ENCODE measurements around the gene PLEKHA3. TPM values are rescaled to one million over a fixed set of nuclear protein-coding genes. Genes with fewer than 3 reads are reported as not detected.

The PLEKHA3 gene
- total RNA-seq, result 10 to 100 TPM in 2 of 3 donors, 1 to 10 TPM in 1; 9.8 to 15.2 (median 12.0) TPM

GRCh38 chr2:178480227-178481181, at the start of gene PLEKHA3:
Gene PLEKHA3 (plus strand): TSS chr2:178480457. CDS start chr2:178480870, 413 bp downstream.
- H3K9me3 ChIP-seq, result no peaks in the 10 kb centered on the region
- peak within 1 kb of the TSS; percentile 78 to 92 (median 84) for H3K4me3 ChIP-seq
- no peaks in the 10 kb centered on the region for H3K36me3 ChIP-seq
- peak; percentile 84 to 92 for DNase-seq (ENCODE audit: low spot score in 2 of 2)
- peaks cover 0 to 9% of the 10 kb centered on the region in 2 donors for H3K4me1 ChIP-seq
- intact Hi-C loops (cut with DNase I; ENCODE audit: low total_unique reads), result no loop called here
- H3K27me3 ChIP-seq, result no peaks in the 10 kb centered on the region
- H3K27ac ChIP-seq, result peak within 1 kb of the TSS; percentile 93 to 95
- TF ChIP-seq POLR2A (IDR thresholded peaks at IDR 0.05) (no peak), CTCF (IDR thresholded peaks at IDR 0.05) (no peak), POLR2AphosphoS5 (IDR thresholded peaks at IDR 0.05) (peak; percentile 54 to 78 (median 72))

- DNase-seq (ENCODE audit: low spot score in 2 of 2), result no peak
- intact Hi-C loops (cut with DNase I; ENCODE audit: low total_unique reads), result no loop called here
- Histone ChIP-seq H3K27ac (no peak overlapping the region), H3K4me3 (no peak overlapping the region), H3K36me3 (no peaks in the 10 kb centered on the region), H3K9me3 (no peaks in the 10 kb centered on the region), H3K27me3 (no peaks in the 10 kb centered on the region), H3K4me1 (no peaks in the 10 kb centered on the region)
- no peak for TF ChIP-seq CTCF (IDR thresholded peaks at IDR 0.05)
- TF ChIP-seq POLR2A (IDR thresholded peaks at IDR 0.05), result no peak
- no peak for TF ChIP-seq POLR2AphosphoS5 (IDR thresholded peaks at IDR 0.05)
Measured at GRCh38 chr2:178436662-178437061, 43.6 kb upstream of the PLEKHA3 start.

GRCh38 chr2:178441426-178441825, 38.8 kb upstream of the PLEKHA3 start:
- intact Hi-C loops (cut with DNase I; ENCODE audit: low total_unique reads), result no loop called here
- DNase-seq (ENCODE audit: low spot score in 2 of 2), result no peak
- Histone ChIP-seq H3K4me1 (no peaks in the 10 kb centered on the region), H3K4me3 (no peak overlapping the region), H3K36me3 (no peaks in the 10 kb centered on the region), H3K9me3 (no peaks in the 10 kb centered on the region), H3K27me3 (no peaks in the 10 kb centered on the region), H3K27ac (no peak overlapping the region)
- TF ChIP-seq CTCF (IDR thresholded peaks at IDR 0.05), result no peak
- no peak for TF ChIP-seq POLR2A (IDR thresholded peaks at IDR 0.05)
- TF ChIP-seq POLR2AphosphoS5 (IDR thresholded peaks at IDR 0.05), result no peak

GRCh38 chr2:178448968-178449661, 31.1 kb upstream of the PLEKHA3 start:
- Histone ChIP-seq H3K4me1 (peaks cover 0 to 11% of the 10 kb centered on the region in 2 donors), H3K36me3 (no peaks in the 10 kb centered on the region), H3K27me3 (no peaks in the 10 kb centered on the region), H3K27ac (peak overlapping the region in 1 of 2 donors; percentile 96), H3K9me3 (no peaks in the 10 kb centered on the region), H3K4me3 (peak overlapping the region in 2 of 3 donors; percentile 67 to 74)
- DNase-seq (ENCODE audit: low spot score in 2 of 2), result no peak
- intact Hi-C loops (cut with DNase I; ENCODE audit: low total_unique reads), result no loop called here
- TF ChIP-seq POLR2AphosphoS5 (IDR thresholded peaks at IDR 0.05) (no peak), CTCF (IDR thresholded peaks at IDR 0.05) (no peak), POLR2A (IDR thresholded peaks at IDR 0.05) (no peak)
